Measurements from ENCODE around the gene PTEN. TPM values are rescaled to one million over a fixed set of nuclear protein-coding genes. Genes with fewer than 3 reads are reported as not detected.
"Not testable (repeated sequence)": the region's sequence is repeated elsewhere in the genome, so short reads cannot be mapped to it uniquely, and the experiment has no call there.

The PTEN gene
- total RNA-seq, 1 donor from 2014 or later, result 194 TPM

DNA sequence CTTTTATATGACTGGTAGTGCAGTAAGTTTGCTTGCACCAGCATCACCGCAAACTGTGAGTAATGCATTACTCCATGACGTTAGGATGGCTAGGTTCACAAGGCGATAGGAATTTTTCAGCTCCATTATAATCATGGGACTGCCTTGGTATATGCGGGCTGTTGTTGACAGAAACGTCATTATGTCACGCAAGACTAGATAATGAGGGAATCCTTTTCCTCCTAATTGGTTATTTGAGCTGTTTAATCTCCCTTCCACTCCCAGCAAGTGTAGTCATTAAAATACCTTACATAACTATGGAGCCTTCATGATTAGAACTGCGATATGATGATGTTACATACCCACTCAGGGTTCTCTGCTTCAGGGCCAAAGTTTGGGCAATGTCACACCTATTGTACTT lies 17.4 kb upstream of the PTEN start:
- no peak for DNase-seq

- DNase-seq, result not testable (repeated sequence)
Observed at GRCh38 chr10:87846711-87847110, 16.7 kb upstream of the PTEN start.

DNA sequence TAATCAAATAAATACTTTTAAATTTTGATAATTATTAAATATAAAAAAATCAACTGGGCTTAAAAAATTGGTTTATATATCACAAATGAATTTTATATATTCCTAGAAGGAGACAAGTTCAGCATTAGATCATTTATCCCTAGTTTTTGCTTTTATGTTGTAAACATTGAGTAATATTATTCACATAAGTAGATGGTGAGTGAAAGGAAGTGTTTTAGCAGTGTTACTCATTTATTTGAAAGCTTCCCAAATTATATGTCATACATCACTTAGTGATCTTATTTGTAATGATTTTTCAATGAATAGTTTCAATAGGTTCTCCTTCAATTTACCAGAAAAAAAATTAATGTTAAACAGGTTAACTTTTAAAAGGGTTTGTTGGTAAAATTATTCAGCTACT lies 15.9 kb upstream of the PTEN start:
- no peak for DNase-seq

- no peak for DNase-seq
Observed at GRCh38 chr10:87849001-87849400, 14.4 kb upstream of the PTEN start.

GRCh38 chr10:87850742-87851205 lies 12.7 kb upstream of the PTEN start:
- peak; percentile 41 for DNase-seq

DNA sequence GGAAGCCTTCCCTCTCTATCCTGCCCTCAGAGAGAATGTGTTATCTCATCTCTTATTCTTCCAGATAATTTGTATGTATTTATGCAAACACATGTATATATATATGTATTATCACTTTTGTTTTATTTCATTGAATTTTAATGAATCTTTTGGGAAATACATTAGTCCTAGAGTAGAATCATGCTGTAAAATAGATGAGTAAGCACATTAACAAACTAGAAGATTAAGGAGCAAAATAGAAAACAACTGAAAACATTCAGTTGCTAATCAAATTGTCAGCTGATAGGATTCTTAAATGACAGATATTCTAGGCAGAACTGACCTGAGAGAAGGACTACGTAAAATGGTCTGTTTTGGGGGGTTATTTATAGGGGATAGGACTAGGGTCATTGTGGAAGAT lies 11.3 kb upstream of the PTEN start:
- DNase-seq, result no peak

GRCh38 chr10:87855247-87855646 lies 8.2 kb upstream of the PTEN start:
- not testable (repeated sequence) for DNase-seq

- not testable (repeated sequence) for DNase-seq
Observed at GRCh38 chr10:87855665-87856064, 7.8 kb upstream of the PTEN start.

DNA sequence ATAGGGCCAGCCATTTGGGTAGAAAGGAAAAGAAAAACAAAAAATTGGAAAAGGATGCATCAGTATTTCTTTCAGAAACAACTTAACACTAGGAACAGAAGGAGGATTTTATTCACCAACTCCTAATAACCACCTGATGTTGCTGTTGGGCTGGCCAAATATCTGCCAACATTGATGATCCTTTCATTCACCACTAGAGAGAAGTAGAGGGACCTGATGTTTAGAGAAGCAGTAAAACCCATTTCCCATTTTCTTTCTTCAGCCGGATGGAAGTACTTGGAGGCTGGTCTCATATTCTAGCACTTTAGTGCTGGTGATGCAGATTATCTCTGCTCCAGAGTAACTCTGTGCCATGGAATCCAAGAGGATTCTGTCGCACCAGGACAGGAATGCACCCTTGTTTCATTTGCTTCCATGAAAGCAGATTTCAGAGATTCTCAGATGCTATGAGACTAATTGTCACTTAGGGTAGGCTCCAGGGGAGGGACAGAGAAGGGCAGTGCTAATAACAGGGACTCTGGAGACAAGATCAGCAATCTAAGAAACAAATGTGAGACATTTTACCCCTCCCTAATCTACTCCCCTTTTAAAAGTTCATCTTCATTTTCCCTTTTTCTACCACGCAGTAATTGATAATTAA lies 3.1 kb upstream of the PTEN start:
- peak; percentile 81 for DNase-seq

DNA sequence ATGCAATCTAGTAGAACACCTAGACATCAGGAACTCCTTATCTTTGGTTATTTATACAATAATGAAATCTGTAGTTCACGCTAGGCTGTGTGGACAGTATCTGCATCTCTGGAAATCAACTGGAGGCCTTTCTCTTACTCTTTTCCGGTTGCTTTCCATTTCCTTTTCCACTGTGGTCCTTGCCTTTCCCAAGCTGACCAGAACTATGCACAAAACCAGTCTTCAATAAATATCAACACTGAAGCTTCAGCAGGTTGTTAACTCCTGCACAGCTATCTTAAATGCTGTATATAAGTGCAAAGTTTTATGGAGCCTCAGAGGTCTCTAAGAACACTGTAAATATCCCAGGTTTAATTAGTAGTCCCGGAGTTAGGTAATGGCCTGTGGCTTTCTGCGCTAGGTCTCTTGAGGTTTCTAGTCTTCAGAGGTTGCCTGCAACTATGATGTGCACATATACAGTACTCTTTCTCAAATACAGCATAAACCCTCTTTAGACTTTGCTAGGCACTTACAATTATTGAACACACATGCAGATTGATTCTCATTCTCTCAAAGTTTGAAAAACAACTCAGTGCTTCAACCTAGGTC lies 2.5 kb upstream of the PTEN start:
- DNase-seq, result no peak

DNA sequence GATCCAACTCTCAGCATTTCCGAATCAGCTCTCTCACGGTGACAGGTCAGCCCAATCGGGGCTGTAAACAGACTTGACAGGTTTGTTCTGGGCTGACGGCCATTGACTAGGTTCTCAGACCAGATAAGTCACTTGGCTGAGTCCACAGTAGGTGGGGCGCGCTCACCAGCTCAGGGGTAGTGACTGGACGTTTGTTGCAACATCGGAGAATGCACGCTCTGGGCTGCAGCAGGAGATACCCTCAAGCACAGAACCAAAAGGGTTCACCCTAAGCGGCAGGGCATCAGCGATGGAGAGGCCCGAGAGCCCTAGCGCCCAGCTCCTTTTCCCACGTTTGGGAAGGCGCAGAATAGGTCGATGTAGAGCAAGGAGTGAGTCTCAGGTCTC lies 1.9 kb upstream of the PTEN start:
- peak; percentile 32 for DNase-seq

GRCh38 chr10:87861953-87862678 lies 1.3 kb upstream of the PTEN start:
- DNase-seq, result peak; percentile 96

DNA sequence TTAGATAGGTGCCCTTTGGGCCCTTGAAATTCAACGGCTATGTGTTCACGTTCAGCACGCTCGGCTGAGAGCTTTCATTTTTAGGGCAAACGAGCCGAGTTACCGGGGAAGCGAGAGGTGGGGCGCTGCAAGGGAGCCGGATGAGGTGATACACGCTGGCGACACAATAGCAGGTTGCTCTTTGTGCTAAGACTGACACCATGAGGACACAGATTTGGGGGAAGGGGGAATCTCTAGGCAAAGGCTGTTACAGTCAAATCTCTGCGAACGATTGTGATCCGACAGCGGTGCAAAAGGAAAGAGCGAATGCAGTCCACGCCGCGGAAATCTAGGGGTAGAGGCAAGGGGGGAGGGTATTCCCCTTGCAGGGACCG lies 759 bp upstream of the PTEN start:
- DNase-seq, result peak; percentile 66

DNA sequence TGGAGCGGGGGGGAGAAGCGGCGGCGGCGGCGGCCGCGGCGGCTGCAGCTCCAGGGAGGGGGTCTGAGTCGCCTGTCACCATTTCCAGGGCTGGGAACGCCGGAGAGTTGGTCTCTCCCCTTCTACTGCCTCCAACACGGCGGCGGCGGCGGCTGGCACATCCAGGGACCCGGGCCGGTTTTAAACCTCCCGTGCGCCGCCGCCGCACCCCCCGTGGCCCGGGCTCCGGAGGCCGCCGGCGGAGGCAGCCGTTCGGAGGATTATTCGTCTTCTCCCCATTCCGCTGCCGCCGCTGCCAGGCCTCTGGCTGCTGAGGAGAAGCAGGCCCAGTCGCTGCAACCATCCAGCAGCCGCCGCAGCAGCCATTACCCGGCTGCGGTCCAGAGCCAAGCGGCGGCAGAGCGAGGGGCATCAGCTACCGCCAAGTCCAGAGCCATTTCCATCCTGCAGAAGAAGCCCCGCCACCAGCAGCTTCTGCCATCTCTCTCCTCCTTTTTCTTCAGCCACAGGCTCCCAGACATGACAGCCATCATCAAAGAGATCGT lies 598 bp downstream of the PTEN start:
- not testable (repeated sequence) for DNase-seq

- DNase-seq, result no peak
Observed at GRCh38 chr10:87864496-87865059, 1.2 kb downstream of the PTEN start.

DNA sequence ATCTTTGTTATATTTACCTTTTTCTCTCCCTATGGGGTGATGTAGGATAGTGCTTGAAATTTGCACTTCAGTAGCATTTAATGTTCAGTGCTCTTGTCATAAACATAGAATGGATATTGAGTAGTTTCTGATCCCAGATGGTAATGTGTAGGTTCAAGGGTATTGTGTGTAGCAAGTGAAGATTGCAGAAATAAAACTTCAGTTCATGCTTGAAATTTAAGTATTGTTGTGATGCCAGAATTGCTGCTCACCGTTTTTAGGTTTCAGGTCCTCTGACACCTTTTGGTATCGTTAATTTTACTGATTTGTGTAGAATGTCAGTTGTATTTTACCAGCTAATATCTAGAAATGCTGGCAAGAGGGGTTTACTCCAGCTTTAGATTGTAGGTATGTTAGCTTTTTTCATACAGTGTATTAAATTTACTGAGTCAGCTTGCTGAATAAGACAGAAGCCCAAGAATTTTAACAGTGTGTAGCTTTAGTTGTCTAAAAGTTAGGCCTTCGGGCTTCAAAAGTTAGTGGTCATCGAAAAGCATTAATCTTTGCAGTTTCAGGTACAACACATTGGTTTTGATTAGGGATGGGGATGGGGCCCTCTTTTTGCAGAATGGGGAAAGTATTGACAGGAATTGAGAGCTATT lies 1.9 kb downstream of the PTEN start:
- peak; percentile 27 for DNase-seq

DNA sequence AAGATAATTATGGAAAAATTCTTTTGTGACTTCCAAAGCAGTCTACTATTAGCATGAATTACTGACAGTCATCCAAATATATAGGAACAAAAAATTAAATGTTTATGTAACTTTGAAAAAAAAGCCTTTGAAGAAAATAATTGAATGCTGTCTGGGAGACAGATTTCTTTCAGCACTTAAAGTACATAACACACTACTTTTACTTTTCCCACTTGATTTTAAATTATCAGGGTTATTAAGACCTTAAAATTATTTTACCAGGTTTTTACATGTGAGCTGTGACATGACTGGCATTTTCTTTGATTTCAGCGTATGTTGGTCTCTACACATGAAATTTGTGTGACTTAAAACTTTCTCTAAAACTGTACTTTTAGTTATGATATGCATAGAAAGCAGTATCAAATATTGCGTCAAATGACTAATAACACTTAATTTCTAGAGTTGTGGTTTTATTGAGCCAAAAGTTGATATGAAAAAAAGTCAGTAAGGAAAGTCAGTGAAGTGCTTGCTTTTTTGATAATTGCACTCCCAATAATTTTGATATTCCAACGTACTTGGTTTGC lies 3.1 kb downstream of the PTEN start:
- DNase-seq, result no peak

DNA sequence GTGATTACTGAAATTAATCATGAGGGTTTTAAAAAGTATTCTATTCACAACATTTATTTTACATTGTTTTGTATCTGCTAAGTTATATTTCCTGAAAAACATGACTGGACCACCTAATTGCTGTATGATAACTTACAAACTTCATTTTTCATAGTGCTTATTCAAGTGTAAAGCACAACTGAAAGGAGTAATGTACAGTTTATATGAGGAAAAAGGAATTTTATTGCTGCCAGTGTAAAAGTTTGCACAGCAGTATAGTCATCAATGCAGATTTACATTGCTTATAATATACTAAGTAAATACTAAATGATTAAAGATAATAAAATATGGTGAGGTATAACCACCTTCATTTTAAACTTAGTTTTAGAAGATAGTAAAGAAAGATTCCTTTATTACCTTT lies 4.0 kb downstream of the PTEN start:
- DNase-seq, result no peak

DNA sequence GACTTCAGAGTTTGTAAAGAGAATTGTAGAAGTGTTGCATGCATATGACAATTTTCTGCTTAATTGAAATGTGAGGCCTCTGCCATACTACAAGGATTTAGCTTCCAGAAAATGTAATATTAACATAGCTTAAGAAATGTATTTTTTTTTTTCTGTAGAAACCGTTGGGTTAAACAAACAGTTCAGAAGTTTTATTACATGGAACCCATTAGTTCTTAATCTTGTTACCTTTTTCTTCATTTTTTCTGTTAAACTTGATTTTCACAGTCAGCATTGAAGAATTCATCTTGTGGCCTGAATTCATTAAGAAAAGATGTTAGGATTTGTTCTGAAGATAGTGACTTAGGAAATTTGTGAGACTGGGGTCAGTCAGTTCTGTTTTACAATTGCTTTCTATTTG lies 4.9 kb downstream of the PTEN start:
- no peak for DNase-seq

GRCh38 chr10:87869139-87869538 lies 5.7 kb downstream of the PTEN start:
- not testable (repeated sequence) for DNase-seq

DNA sequence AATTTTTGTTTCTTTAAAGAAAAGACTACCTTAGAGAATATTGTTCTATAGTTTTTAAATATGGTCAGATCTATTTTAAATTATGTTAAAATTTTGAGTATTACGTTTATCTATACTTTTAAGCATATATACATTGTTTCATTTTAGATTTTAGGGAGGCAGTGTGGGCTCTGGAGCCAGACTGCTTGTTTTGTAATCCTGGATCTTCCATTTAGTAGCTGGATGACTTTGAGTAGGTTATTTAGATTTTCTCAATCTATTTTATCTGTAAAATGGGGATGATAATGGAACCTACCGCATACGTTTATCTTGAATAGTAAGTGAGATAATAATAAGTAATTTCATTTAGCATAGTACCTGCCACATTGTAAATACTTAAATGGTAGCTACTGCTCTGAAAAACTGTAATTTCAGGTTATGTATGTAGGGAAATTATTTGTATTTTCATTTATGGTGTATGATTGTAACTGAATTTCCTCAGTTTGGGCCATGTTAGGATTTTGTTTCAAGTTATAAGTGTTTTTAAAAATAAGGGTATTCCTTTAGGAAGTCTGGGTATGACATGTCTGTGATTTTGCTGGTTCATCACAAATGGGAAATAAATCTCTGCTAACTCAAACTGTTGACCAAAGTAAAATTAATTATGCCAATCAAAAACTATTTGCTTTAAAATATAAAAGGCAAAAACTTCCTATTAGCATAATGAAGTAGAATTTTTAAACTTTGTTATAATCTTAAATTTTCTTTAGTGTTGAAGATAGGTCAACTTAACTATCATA lies 6.5 kb downstream of the PTEN start:
- no peak for DNase-seq

Data from skin of body (tissue), 2 donors.